ENCODE measurements around the gene ALDOC. TPM values are rescaled to one million over a fixed set of nuclear protein-coding genes. Genes with fewer than 3 reads are reported as not detected.

The ALDOC gene
- total and polyA plus RNA-seq, 4 donors, result 40.1 to 131 (median 94.8) TPM

- WGBS, result 96% methylated on average over 6 of the region's 6 CpGs
Measured at GRCh38 chr17:28573966-28574480, 2.7 kb downstream of the ALDOC start.

GRCh38 chr17:28573521-28573920 lies 3.2 kb downstream of the ALDOC start:
- 96% methylated on average over 9 of the region's 9 CpGs for WGBS
- DNase-seq (ENCODE audit: low spot score), result no peak
- H3K9ac ChIP-seq (ENCODE audit: low read depth in 1 of 2, low read length in 2 of 2), result no peak overlapping the region
- no peak overlapping the region for H3K4me3 ChIP-seq (ENCODE audit: low read depth in 1 of 3, low read length in 3 of 3)
- no peak overlapping the region for H3K27ac ChIP-seq (ENCODE audit: low read depth in 1 of 2, low read length in 2 of 2)
- TF ChIP-seq NR2F2 (IDR thresholded peaks at IDR 0.05), result no peak
- no peak for TF ChIP-seq SP1 (IDR thresholded peaks at IDR 0.05)
- no peak for TF ChIP-seq FOXA2 (IDR thresholded peaks at IDR 0.05)
- TF ChIP-seq EGR1 (IDR thresholded peaks at IDR 0.05; ENCODE audit: low read depth in 2 of 2), result no peak
- H3K4me1 ChIP-seq (ENCODE audit: control insufficient read depth in 4 of 4, insufficient read depth in 4 of 4, low read length in 3 of 4), result peaks cover 18 to 39% (median 32%) of the 10 kb centered on the region in 4 donors
- H3K36me3 ChIP-seq (ENCODE audit: control insufficient read depth in 4 of 4, insufficient read depth in 3 of 4, low read depth in 1 of 4, low read length in 3 of 4), result peaks cover 0 to 3% (median 1%) of the 10 kb centered on the region in 4 donors
- H3K9me3 ChIP-seq (ENCODE audit: control insufficient read depth in 4 of 4, low read length in 3 of 4), result no peaks in the 10 kb centered on the region
- no peaks in the 10 kb centered on the region for H3K27me3 ChIP-seq (ENCODE audit: control insufficient read depth in 4 of 4, insufficient read depth in 4 of 4, low read length in 3 of 4)

More at GRCh38 chr17:28573966-28574480, 2.7 kb downstream of the ALDOC start:
- DNase-seq (ENCODE audit: low spot score), result no peak
- Histone ChIP-seq H3K27ac (ENCODE audit: low read depth in 1 of 2, low read length in 2 of 2) (no peak overlapping the region), H3K9me3 (ENCODE audit: control insufficient read depth in 4 of 4, low read length in 3 of 4) (no peaks in the 10 kb centered on the region), H3K9ac (ENCODE audit: low read depth in 1 of 2, low read length in 2 of 2) (no peak overlapping the region), H3K36me3 (ENCODE audit: control insufficient read depth in 4 of 4, insufficient read depth in 3 of 4, low read depth in 1 of 4, low read length in 3 of 4) (peaks cover 0 to 7% (median 2%) of the 10 kb centered on the region in 4 donors), H3K4me3 (ENCODE audit: low read depth in 1 of 3, low read length in 3 of 3) (no peak overlapping the region), H3K4me1 (ENCODE audit: control insufficient read depth in 4 of 4, insufficient read depth in 4 of 4, low read length in 3 of 4) (peaks cover 18 to 39% (median 32%) of the 10 kb centered on the region in 4 donors), H3K27me3 (ENCODE audit: control insufficient read depth in 4 of 4, insufficient read depth in 4 of 4, low read length in 3 of 4) (no peaks in the 10 kb centered on the region)
- TF ChIP-seq RAD21 (IDR thresholded peaks at IDR 0.05) (no peak), CTCF (IDR thresholded peaks at IDR 0.05; ENCODE audit: low read depth, low read length, missing input control) (no peak)

DNA sequence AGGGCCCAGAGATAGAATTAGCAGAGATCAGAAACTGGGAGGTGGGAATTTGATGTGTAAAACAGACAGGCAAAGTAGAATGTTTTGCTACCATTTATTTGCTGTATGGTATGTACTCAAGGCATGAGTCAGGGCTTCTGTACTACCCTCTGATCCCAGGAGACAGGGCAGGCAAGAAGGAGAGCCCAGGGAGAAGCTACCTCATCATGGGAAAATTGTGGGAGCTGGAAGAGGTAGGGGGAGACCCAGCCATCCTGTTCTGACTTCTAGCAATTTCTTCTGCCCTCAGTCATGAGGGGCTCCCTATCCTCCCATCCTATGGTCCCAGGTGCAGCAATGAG lies 3.7 kb downstream of the ALDOC start:
- TF ChIP-seq, protein P1, sequence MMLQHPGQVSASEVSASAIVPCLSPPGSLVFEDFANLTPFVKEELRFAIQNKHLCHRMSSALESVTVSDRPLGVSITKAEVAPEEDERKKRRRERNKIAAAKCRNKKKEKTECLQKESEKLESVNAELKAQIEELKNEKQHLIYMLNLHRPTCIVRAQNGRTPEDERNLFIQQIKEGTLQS (IDR thresholded peaks at IDR 0.05), result no peak
- TF ChIP-seq GABPA (IDR thresholded peaks at IDR 0.05 in 1 of 2, conservative IDR thresholded peaks at IDR 0.05 in 1 of 2) (no peak), CTCF (IDR thresholded peaks at IDR 0.05; ENCODE audit: low read depth, low read length, missing input control) (no peak), TAF1 (conservative IDR thresholded peaks at IDR 0.05) (no peak), RXRA (IDR thresholded peaks at IDR 0.05) (no peak), JUND (IDR thresholded peaks at IDR 0.05) (no peak), YY1 (IDR thresholded peaks at IDR 0.05) (no peak), FOXA1 (IDR thresholded peaks at IDR 0.05) (no peak), FOXA2 (IDR thresholded peaks at IDR 0.05) (no peak), RAD21 (IDR thresholded peaks at IDR 0.05) (no peak), NR2F2 (IDR thresholded peaks at IDR 0.05) (no peak), HNF4A (conservative IDR thresholded peaks at IDR 0.05) (no peak), HNF4G (IDR thresholded peaks at IDR 0.05) (no peak), EGR1 (IDR thresholded peaks at IDR 0.05; ENCODE audit: low read depth in 2 of 2) (no peak), SP1 (IDR thresholded peaks at IDR 0.05) (no peak)
- TF ChIP-seq, protein P2, sequence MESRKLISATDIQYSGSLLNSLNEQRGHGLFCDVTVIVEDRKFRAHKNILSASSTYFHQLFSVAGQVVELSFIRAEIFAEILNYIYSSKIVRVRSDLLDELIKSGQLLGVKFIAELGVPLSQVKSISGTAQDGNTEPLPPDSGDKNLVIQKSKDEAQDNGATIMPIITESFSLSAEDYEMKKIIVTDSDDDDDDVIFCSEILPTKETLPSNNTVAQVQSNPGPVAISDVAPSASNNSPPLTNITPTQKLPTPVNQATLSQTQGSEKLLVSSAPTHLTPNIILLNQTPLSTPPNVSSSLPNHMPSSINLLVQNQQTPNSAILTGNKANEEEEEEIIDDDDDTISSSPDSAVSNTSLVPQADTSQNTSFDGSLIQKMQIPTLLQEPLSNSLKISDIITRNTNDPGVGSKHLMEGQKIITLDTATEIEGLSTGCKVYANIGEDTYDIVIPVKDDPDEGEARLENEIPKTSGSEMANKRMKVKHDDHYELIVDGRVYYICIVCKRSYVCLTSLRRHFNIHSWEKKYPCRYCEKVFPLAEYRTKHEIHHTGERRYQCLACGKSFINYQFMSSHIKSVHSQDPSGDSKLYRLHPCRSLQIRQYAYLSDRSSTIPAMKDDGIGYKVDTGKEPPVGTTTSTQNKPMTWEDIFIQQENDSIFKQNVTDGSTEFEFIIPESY (IDR thresholded peaks at IDR 0.05), result no peak
- H3K36me3 ChIP-seq (ENCODE audit: control insufficient read depth in 4 of 4, insufficient read depth in 3 of 4, low read depth in 1 of 4, low read length in 3 of 4), result peaks cover 0 to 3% (median 1%) of the 10 kb centered on the region in 4 donors
- no peak for DNase-seq (ENCODE audit: low spot score)
- H3K4me1 ChIP-seq (ENCODE audit: control insufficient read depth in 4 of 4, insufficient read depth in 4 of 4, low read length in 3 of 4), result peaks cover 18 to 39% (median 32%) of the 10 kb centered on the region in 4 donors
- H3K9ac ChIP-seq (ENCODE audit: low read depth in 1 of 2, low read length in 2 of 2), result no peak overlapping the region
- H3K4me3 ChIP-seq (ENCODE audit: low read depth in 1 of 3, low read length in 3 of 3), result no peak overlapping the region
- no peaks in the 10 kb centered on the region for H3K9me3 ChIP-seq (ENCODE audit: control insufficient read depth in 4 of 4, low read length in 3 of 4)
- H3K27me3 ChIP-seq (ENCODE audit: control insufficient read depth in 4 of 4, insufficient read depth in 4 of 4, low read length in 3 of 4), result no peaks in the 10 kb centered on the region
- H3K27ac ChIP-seq (ENCODE audit: low read depth in 1 of 2, low read length in 2 of 2), result no peak overlapping the region

Measured in liver (tissue), 9 donors.